Measurements from ENCODE around the gene CST2. TPM values are rescaled to one million over a fixed set of nuclear protein-coding genes. Genes with fewer than 3 reads are reported as not detected.
"Not testable (repeated sequence)": the region's sequence is repeated elsewhere in the genome, so short reads cannot be mapped to it uniquely, and the experiment has no call there.

CST2 gene
- total RNA-seq, 1 donor from 2014 or later, result not detected

- peak; percentile 72 for TF ChIP-seq CTCF (conservative IDR thresholded peaks at IDR 0.05)
- not testable (repeated sequence) for H3K4me3 Mint-ChIP-seq; H3K36me3 Mint-ChIP-seq (ENCODE audit: low read depth); H3K4me1 Mint-ChIP-seq; H3K9me3 Mint-ChIP-seq; H3K27ac Mint-ChIP-seq (ENCODE audit: unreplicated experiment); H3K27me3 Mint-ChIP-seq (ENCODE audit: low read depth)
- DNase-seq (ENCODE audit: low read depth, low spot score), result peak; percentile 45
Measured at GRCh38 chr20:23799216-23799847, 27.2 kb downstream of the CST2 start.

- TF ChIP-seq CTCF (conservative IDR thresholded peaks at IDR 0.05), result no peak
- Mint-ChIP-seq H3K27me3 (ENCODE audit: low read depth) (peaks cover 20% of the 10 kb centered on the region), H3K27ac (ENCODE audit: unreplicated experiment) (no peak overlapping the region), H3K4me1 (no peaks in the 10 kb centered on the region), H3K4me3 (no peak overlapping the region), H3K9me3 (no peaks in the 10 kb centered on the region), H3K36me3 (ENCODE audit: low read depth) (no peaks in the 10 kb centered on the region)
- no peak for DNase-seq (ENCODE audit: low read depth, low spot score)
Measured at GRCh38 chr20:23795526-23795925, 31.0 kb downstream of the CST2 start.

GRCh38 chr20:23794841-23795240 is 31.7 kb downstream of the CST2 start:
- Mint-ChIP-seq H3K9me3 (no peaks in the 10 kb centered on the region), H3K36me3 (ENCODE audit: low read depth) (peaks cover under 1% of the 10 kb centered on the region), H3K4me3 (no peak overlapping the region), H3K27ac (ENCODE audit: unreplicated experiment) (no peak overlapping the region), H3K4me1 (no peaks in the 10 kb centered on the region), H3K27me3 (ENCODE audit: low read depth) (peaks cover 23% of the 10 kb centered on the region)
- no peak for DNase-seq (ENCODE audit: low read depth, low spot score)
- no peak for TF ChIP-seq CTCF (conservative IDR thresholded peaks at IDR 0.05)

DNA sequence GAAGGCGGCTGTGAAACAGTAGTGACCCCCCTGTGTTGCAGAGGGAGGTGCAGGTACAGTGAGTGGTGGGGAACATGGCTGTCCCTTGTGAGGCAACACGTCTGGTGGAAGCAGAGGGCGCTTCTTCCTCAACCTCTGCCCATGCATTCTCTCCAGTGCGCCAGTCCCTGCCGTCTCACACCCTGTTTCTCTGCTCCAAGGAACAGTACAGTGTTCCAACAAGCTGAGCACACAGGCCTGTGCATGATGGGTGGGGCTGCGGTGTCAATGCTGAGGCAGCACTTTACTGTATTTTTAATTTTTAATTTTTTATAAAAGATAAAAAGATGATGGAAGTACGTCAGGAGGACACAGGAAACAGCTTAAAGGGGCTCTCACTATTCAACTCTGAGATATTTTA is 32.5 kb downstream of the CST2 start:
- peaks cover 2% of the 10 kb centered on the region for H3K36me3 Mint-ChIP-seq (ENCODE audit: low read depth)
- peaks cover 26% of the 10 kb centered on the region for H3K27me3 Mint-ChIP-seq (ENCODE audit: low read depth)
- no peaks in the 10 kb centered on the region for H3K9me3 Mint-ChIP-seq
- no peak for DNase-seq (ENCODE audit: low read depth, low spot score)
- no peak for TF ChIP-seq CTCF (conservative IDR thresholded peaks at IDR 0.05)
- H3K4me3 Mint-ChIP-seq, result no peak overlapping the region
- no peaks in the 10 kb centered on the region for H3K4me1 Mint-ChIP-seq
- H3K27ac Mint-ChIP-seq (ENCODE audit: unreplicated experiment), result no peak overlapping the region

- Mint-ChIP-seq H3K27ac (ENCODE audit: unreplicated experiment) (no peak overlapping the region), H3K27me3 (ENCODE audit: low read depth) (peaks cover 14% of the 10 kb centered on the region), H3K4me1 (no peaks in the 10 kb centered on the region), H3K36me3 (ENCODE audit: low read depth) (no peaks in the 10 kb centered on the region), H3K9me3 (no peaks in the 10 kb centered on the region), H3K4me3 (no peak overlapping the region)
- no peak for DNase-seq (ENCODE audit: low read depth, low spot score)
- TF ChIP-seq CTCF (conservative IDR thresholded peaks at IDR 0.05), result no peak
Measured at GRCh38 chr20:23783447-23783846, 43.1 kb downstream of the CST2 start.

Data from neural crest cell (in vitro differentiated cells).